ENCODE data around the gene SLC25A22.

DNA sequence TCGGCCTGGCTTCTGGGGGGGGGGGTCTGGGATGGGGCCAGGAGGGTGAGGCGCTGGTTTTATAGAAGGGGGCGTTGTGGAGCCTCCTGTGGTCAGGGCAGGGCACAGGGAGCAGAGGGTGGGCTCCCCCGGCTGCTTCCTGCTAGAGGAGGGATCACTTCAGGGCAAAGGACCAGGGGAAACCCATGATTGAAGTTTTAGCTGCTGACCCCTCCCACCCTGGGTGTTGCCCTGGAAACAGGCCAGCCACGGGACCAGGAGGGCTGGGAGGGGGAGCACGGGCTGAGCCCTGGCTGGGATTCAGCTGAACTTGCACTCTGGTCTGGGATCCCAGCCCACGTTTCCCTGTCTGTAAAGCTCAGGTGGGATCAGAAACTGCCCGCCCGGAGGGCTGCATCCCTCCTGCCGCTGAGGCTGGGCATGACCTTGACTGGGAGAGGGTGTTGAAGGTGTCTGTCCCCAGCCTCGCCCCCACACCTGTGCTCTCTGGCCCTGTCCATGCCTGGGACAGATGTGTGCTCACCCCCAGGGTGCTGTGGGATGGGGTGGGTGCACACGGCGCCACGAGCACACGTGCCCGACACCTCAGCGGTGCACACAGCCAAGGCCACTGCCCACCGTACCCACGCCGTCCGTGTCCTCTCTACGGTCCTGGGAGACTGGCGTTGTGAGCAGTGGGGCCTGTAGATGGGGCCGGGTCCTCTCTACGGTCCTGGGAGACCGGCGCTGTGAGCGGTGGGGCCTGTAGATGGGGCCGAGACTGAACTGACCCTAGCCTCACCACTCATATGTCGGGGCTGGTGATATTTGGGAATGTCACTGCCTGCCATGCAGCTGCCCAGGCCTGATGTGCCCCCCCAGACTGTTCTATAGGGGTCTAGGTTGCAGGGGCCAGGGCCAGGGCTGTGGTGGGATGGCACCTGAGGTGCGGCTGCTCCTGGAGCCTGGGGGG is 46.9 kb upstream of the SLC25A22 start:
- TF ChIP-seq, protein P1, sequence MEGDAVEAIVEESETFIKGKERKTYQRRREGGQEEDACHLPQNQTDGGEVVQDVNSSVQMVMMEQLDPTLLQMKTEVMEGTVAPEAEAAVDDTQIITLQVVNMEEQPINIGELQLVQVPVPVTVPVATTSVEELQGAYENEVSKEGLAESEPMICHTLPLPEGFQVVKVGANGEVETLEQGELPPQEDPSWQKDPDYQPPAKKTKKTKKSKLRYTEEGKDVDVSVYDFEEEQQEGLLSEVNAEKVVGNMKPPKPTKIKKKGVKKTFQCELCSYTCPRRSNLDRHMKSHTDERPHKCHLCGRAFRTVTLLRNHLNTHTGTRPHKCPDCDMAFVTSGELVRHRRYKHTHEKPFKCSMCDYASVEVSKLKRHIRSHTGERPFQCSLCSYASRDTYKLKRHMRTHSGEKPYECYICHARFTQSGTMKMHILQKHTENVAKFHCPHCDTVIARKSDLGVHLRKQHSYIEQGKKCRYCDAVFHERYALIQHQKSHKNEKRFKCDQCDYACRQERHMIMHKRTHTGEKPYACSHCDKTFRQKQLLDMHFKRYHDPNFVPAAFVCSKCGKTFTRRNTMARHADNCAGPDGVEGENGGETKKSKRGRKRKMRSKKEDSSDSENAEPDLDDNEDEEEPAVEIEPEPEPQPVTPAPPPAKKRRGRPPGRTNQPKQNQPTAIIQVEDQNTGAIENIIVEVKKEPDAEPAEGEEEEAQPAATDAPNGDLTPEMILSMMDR (IDR thresholded peaks at IDR 0.05) = no peak
- no peak for TF ChIP-seq POLR2A (IDR thresholded peaks at IDR 0.05)
